Measurements from ENCODE around the gene TSPYL4.
A peak's percentile ranks its signal among the peaks of the same experiment; 100 is the strongest.

The TSPYL4 gene

GRCh38 chr6:116280933-116281316, 27.1 kb upstream of the TSPYL4 start:
- H3K9me3 Mint-ChIP-seq = no peaks in the 10 kb centered on the region
- H3K36me3 Mint-ChIP-seq (ENCODE audit: low read depth) = peaks cover 26% of the 10 kb centered on the region
- peaks cover 12% of the 10 kb centered on the region for H3K27me3 Mint-ChIP-seq (ENCODE audit: low read depth)
- peak overlapping the region; percentile 26 for H3K4me3 Mint-ChIP-seq
- H3K27ac Mint-ChIP-seq = no peak overlapping the region
- peaks cover 37% of the 10 kb centered on the region for H3K4me1 Mint-ChIP-seq (ENCODE audit: low read depth)

GRCh38 chr6:116280161-116280932, 26.5 kb upstream of the TSPYL4 start:
- Mint-ChIP-seq H3K36me3 (ENCODE audit: low read depth) (peaks cover 28% of the 10 kb centered on the region), H3K4me3 (peak overlapping the region; percentile 97), H3K27ac (peak overlapping the region; percentile 97), H3K4me1 (ENCODE audit: low read depth) (peaks cover 39% of the 10 kb centered on the region), H3K9me3 (no peaks in the 10 kb centered on the region), H3K27me3 (ENCODE audit: low read depth) (peaks cover 7% of the 10 kb centered on the region)

GRCh38 chr6:116279232-116280160, 25.6 kb upstream of the TSPYL4 start, which contains the start of gene TSPYL1:
TSPYL1 (minus strand) TSS chr6:116279930; CDS start chr6:116279830, 100 bp downstream.
- Mint-ChIP-seq H3K27me3 (ENCODE audit: low read depth) (peaks cover 3% of the 10 kb centered on the region), H3K4me1 (ENCODE audit: low read depth) (peaks cover 42% of the 10 kb centered on the region), H3K4me3 (peak within 1 kb of the TSS; percentile 97), H3K27ac (peak within 1 kb of the TSS; percentile 97), H3K9me3 (no peaks in the 10 kb centered on the region), H3K36me3 (ENCODE audit: low read depth) (peaks cover 33% of the 10 kb centered on the region)

GRCh38 chr6:116278854-116279231, 25.0 kb upstream of the TSPYL4 start:
- H3K27ac Mint-ChIP-seq = peak overlapping the region; percentile 97
- H3K27me3 Mint-ChIP-seq (ENCODE audit: low read depth) = peaks cover 3% of the 10 kb centered on the region
- H3K4me1 Mint-ChIP-seq (ENCODE audit: low read depth) = peaks cover 42% of the 10 kb centered on the region
- no peaks in the 10 kb centered on the region for H3K9me3 Mint-ChIP-seq
- peak overlapping the region; percentile 97 for H3K4me3 Mint-ChIP-seq
- peaks cover 35% of the 10 kb centered on the region for H3K36me3 Mint-ChIP-seq (ENCODE audit: low read depth)

DNA sequence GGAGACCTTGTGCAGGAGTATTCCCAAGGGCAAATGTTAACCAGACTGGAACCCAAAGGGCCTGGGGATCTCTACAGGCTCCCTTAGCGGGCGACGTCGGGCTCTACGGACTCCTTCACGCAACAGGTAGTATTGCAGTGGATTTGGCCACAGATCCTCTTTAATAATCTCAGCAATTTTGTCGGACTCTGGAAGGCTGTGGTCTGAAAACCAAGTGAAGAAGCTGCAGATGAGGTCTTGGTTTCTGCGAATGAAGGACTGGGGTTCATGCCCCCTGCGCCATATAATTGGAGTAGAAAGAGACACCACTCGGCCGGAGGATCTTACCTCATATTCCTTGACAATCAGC, 24.6 kb upstream of the TSPYL4 start:
- no peaks in the 10 kb centered on the region for H3K9me3 Mint-ChIP-seq
- peaks cover 42% of the 10 kb centered on the region for H3K4me1 Mint-ChIP-seq (ENCODE audit: low read depth)
- peaks cover 3% of the 10 kb centered on the region for H3K27me3 Mint-ChIP-seq (ENCODE audit: low read depth)
- peak overlapping the region; percentile 97 for H3K4me3 Mint-ChIP-seq
- H3K36me3 Mint-ChIP-seq (ENCODE audit: low read depth) = peaks cover 35% of the 10 kb centered on the region
- peak overlapping the region; percentile 97 for H3K27ac Mint-ChIP-seq

DNA sequence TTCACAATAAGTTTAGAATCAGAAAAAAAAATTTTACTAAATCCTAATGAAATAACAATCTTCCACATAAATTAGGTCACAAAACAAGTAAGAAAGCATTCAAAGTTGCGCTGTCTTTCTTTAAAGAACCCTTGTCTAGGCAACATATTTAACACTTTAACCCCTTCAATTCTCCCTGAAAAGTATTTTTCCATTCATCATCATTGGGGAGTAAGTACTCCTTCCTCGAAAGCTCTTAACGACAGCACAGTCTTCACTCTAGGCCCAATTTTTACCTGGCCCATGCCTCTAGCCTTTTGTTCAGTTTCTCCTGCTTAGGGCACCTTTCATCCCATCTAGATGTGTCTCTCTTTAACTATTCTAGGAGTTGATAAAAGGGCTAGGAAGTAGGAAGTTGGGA, 23.2 kb upstream of the TSPYL4 start:
- no peaks in the 10 kb centered on the region for H3K27me3 Mint-ChIP-seq (ENCODE audit: low read depth)

DNA sequence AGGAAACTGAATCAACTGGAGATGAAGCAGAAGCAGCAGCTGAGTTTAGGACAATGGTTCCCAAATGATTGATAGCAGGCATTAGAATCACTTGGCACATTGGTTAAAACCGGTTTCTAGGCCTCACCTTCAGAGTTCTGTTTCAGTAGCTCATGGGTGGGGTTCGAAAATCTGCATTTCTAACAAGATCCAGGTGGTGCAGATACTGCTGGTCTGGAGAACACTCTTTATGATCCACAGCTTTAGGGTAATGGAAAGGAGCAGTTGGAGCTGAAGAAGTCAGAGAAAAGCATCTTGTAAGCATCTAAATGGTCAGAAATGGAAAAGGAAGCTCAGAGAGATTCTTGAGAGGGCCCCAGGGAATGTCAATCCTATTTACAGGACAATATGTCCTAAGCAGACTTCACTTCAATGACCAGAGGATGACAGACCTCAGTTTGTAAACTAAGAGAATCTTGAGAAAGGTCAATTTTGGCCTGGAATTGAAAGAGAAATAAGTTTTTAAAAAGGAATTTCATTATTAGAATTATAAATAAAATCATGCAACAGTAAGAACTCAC, 17.4 kb upstream of the TSPYL4 start:
- H3K27ac Mint-ChIP-seq = no peak overlapping the region
- H3K4me1 Mint-ChIP-seq (ENCODE audit: low read depth) = peaks cover 12% of the 10 kb centered on the region
- no peaks in the 10 kb centered on the region for H3K27me3 Mint-ChIP-seq (ENCODE audit: low read depth)
- no peak overlapping the region for H3K4me3 Mint-ChIP-seq
- H3K9me3 Mint-ChIP-seq = no peaks in the 10 kb centered on the region
- peaks cover 17% of the 10 kb centered on the region for H3K36me3 Mint-ChIP-seq (ENCODE audit: low read depth)

More for the DNA sequence above, 23.2 kb upstream of the TSPYL4 start:
- H3K9me3 Mint-ChIP-seq = no peaks in the 10 kb centered on the region
- H3K4me3 Mint-ChIP-seq = peak overlapping the region; percentile 97
- peak overlapping the region; percentile 36 for H3K27ac Mint-ChIP-seq
- peaks cover 42% of the 10 kb centered on the region for H3K4me1 Mint-ChIP-seq (ENCODE audit: low read depth)
- H3K36me3 Mint-ChIP-seq (ENCODE audit: low read depth) = peaks cover 35% of the 10 kb centered on the region

GRCh38 chr6:116268589-116269293, 14.9 kb upstream of the TSPYL4 start:
- Mint-ChIP-seq H3K9me3 (peaks cover 7% of the 10 kb centered on the region), H3K4me1 (ENCODE audit: low read depth) (peaks cover 3% of the 10 kb centered on the region), H3K4me3 (no peak overlapping the region), H3K27me3 (ENCODE audit: low read depth) (no peaks in the 10 kb centered on the region), H3K27ac (no peak overlapping the region), H3K36me3 (ENCODE audit: low read depth) (peaks cover 9% of the 10 kb centered on the region)

DNA sequence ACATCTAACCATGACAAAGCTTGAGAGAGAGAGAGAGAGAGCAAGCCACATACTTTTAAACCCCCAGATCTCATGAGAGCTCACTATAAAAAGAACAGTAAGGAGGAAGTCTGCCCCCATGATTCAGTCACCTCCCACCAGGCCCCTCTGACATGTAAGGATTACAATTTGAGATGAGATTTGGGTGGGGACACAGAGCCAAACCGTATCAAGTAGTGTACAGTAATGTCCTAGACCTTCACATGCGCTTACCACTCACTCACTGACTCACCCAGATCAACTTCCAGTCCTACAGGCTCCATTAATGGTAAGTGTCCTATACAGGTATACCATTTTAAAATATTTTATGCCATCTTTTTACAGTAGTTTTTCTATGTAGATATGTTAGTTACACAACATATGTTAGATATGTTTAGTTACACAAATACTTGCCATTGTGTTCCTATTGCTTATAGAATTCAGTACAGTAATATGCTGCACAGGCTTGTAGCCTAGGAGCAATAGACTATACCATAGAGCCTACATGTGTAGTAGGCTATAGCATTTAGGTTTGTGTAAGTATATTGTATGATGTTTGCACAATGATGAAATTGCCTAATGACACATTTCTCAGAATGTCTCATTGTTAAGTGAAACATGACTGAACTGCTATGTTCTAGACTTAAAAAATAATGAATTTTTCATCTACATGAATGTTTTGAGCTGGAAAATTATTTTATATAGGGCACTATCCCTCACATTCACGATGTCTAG, 14.1 kb upstream of the TSPYL4 start:
- H3K9me3 Mint-ChIP-seq = peaks cover 14% of the 10 kb centered on the region
- H3K4me1 Mint-ChIP-seq (ENCODE audit: low read depth) = peaks cover 3% of the 10 kb centered on the region
- H3K4me3 Mint-ChIP-seq = no peak overlapping the region
- no peak overlapping the region for H3K27ac Mint-ChIP-seq
- peaks cover 4% of the 10 kb centered on the region for H3K27me3 Mint-ChIP-seq (ENCODE audit: low read depth)
- H3K36me3 Mint-ChIP-seq (ENCODE audit: low read depth) = peaks cover 12% of the 10 kb centered on the region

DNA sequence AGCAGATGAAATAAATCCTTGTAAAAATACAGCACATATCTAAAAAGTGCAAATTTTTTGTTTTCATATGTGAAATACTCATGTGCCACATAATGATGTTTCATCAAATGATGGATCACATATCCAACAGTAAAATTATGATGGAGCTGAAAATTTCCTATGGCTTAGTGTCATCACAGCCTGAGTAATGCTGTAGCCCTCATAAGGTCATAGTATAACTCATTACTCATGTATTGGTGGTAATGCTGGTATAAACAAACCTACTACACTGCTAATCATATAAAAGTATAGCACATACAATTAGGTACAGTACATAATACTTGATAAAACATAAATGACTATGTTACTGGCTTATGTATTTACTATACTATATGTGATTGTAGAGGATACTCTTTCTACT, 12.9 kb upstream of the TSPYL4 start:
- H3K4me1 Mint-ChIP-seq (ENCODE audit: low read depth) = peaks cover 3% of the 10 kb centered on the region
- H3K27ac Mint-ChIP-seq = no peak overlapping the region
- H3K27me3 Mint-ChIP-seq (ENCODE audit: low read depth) = peaks cover 4% of the 10 kb centered on the region
- H3K36me3 Mint-ChIP-seq (ENCODE audit: low read depth) = peaks cover 12% of the 10 kb centered on the region
- peaks cover 17% of the 10 kb centered on the region for H3K9me3 Mint-ChIP-seq
- H3K4me3 Mint-ChIP-seq = no peak overlapping the region

- no peak overlapping the region for H3K4me3 Mint-ChIP-seq
- peaks cover 17% of the 10 kb centered on the region for H3K9me3 Mint-ChIP-seq
- peaks cover 3% of the 10 kb centered on the region for H3K4me1 Mint-ChIP-seq (ENCODE audit: low read depth)
- no peak overlapping the region for H3K27ac Mint-ChIP-seq
- H3K36me3 Mint-ChIP-seq (ENCODE audit: low read depth) = peaks cover 8% of the 10 kb centered on the region
- H3K27me3 Mint-ChIP-seq (ENCODE audit: low read depth) = peaks cover 4% of the 10 kb centered on the region
These were observed 11.4 kb upstream of the TSPYL4 start for GRCh38 chr6:116265041-116265829.

- Mint-ChIP-seq H3K27ac (no peak overlapping the region), H3K4me1 (ENCODE audit: low read depth) (no peaks in the 10 kb centered on the region), H3K36me3 (ENCODE audit: low read depth) (peaks cover 8% of the 10 kb centered on the region), H3K4me3 (no peak overlapping the region), H3K27me3 (ENCODE audit: low read depth) (peaks cover 4% of the 10 kb centered on the region), H3K9me3 (peaks cover 17% of the 10 kb centered on the region)
These were observed 9.5 kb upstream of the TSPYL4 start for GRCh38 chr6:116263353-116263752.

- peaks cover 4% of the 10 kb centered on the region for H3K36me3 Mint-ChIP-seq (ENCODE audit: low read depth)
- peaks cover 8% of the 10 kb centered on the region for H3K9me3 Mint-ChIP-seq
- no peak overlapping the region for H3K27ac Mint-ChIP-seq
- H3K4me3 Mint-ChIP-seq = no peak overlapping the region
- H3K27me3 Mint-ChIP-seq (ENCODE audit: low read depth) = peaks cover 4% of the 10 kb centered on the region
- H3K4me1 Mint-ChIP-seq (ENCODE audit: low read depth) = no peaks in the 10 kb centered on the region
These were observed 4.6 kb upstream of the TSPYL4 start for GRCh38 chr6:116258520-116258919.

Data from T-helper 1 cell treated with Interleukin-12 subunit alpha and Interleukin-12 subunit beta and Interleukin-4 antibody, amounts not matched to agents 30 μg/mL and 1 μg/mL, for 36 hours (primary cell).